HL-60 (cell line): ENCODE results near the gene MAGEL2.

ENCODE experiments used
- CTCF ChIP-seq: IDR thresholded peaks from one replicate; pipeline ENCODE4 v1.5.1; 2011; ENCODE audit warnings: low read length, control low read depth, inconsistent platforms; ENCODE audit not compliant: insufficient read depth
- GABPA ChIP-seq: IDR thresholded peaks from 2 replicates; pipeline ENCODE4 v1.6.1; 2012; ENCODE audit warnings: low read depth
- POLR2AphosphoS5 ChIP-seq: IDR thresholded peaks from 2 replicates; pipeline ENCODE4 v1.6.1; 2012; ENCODE audit warnings: low read depth
- TF ChIP-seq, protein P1 (sequence below): IDR thresholded peaks from 2 replicates; pipeline ENCODE4 v1.6.1; 2012; ENCODE audit warnings: low read depth; ENCODE audit not compliant: insufficient replicate concordance

GRCh38 chr15:23642413-23643044 lies 5.1 kb downstream of the MAGEL2 start:
- TF ChIP-seq CTCF, result peak; percentile 86
- TF ChIP-seq POLR2AphosphoS5, result no peak
- no peak for TF ChIP-seq GABPA
- TF ChIP-seq, protein P1, sequence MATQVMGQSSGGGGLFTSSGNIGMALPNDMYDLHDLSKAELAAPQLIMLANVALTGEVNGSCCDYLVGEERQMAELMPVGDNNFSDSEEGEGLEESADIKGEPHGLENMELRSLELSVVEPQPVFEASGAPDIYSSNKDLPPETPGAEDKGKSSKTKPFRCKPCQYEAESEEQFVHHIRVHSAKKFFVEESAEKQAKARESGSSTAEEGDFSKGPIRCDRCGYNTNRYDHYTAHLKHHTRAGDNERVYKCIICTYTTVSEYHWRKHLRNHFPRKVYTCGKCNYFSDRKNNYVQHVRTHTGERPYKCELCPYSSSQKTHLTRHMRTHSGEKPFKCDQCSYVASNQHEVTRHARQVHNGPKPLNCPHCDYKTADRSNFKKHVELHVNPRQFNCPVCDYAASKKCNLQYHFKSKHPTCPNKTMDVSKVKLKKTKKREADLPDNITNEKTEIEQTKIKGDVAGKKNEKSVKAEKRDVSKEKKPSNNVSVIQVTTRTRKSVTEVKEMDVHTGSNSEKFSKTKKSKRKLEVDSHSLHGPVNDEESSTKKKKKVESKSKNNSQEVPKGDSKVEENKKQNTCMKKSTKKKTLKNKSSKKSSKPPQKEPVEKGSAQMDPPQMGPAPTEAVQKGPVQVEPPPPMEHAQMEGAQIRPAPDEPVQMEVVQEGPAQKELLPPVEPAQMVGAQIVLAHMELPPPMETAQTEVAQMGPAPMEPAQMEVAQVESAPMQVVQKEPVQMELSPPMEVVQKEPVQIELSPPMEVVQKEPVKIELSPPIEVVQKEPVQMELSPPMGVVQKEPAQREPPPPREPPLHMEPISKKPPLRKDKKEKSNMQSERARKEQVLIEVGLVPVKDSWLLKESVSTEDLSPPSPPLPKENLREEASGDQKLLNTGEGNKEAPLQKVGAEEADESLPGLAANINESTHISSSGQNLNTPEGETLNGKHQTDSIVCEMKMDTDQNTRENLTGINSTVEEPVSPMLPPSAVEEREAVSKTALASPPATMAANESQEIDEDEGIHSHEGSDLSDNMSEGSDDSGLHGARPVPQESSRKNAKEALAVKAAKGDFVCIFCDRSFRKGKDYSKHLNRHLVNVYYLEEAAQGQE, result no peak
